HepG2 (cell line): Measurements from ENCODE around the gene GNAI2. TPM values are rescaled to one million over a fixed set of nuclear protein-coding genes. Genes with fewer than 3 reads are reported as not detected.

ENCODE experiments used
- ETV6 ChIP-seq: sonication (generic); formaldehyde crosslinking; conservative IDR thresholded peaks from 2 replicates; pipeline ENCODE4 v1.4.0; 2020; ENCODE audit warnings: missing genetic modification reagents
- GLI4 ChIP-seq: sonication (generic); formaldehyde crosslinking; IDR thresholded peaks from 2 replicates; pipeline ENCODE4 v1.5.1; 2020; ENCODE audit warnings: missing genetic modification reagents, mild to moderate bottlenecking, moderate library complexity, borderline replicate concordance
- HOXA3 ChIP-seq: sonication (generic); formaldehyde crosslinking; IDR thresholded peaks from 2 replicates; pipeline ENCODE4 v1.5.0; 2020; ENCODE audit warnings: missing genetic modification reagents
- KDM2A ChIP-seq: sonication (generic); formaldehyde crosslinking; IDR thresholded peaks from 2 replicates; pipeline ENCODE4 v1.4.0; 2020; ENCODE audit warnings: low read depth, missing genetic modification reagents, borderline replicate concordance
- MZF1 ChIP-seq: sonication (generic); formaldehyde crosslinking; IDR thresholded peaks from 2 replicates; pipeline ENCODE4 v1.8.1; 2023; ENCODE audit warnings: mild to moderate bottlenecking, missing genetic modification reagents, borderline replicate concordance
- PHF21A ChIP-seq: sonication (generic); formaldehyde crosslinking; IDR thresholded peaks from 2 replicates; pipeline ENCODE4 v1.5.0; 2020; ENCODE audit warnings: mild to moderate bottlenecking, missing genetic modification reagents
- SIX4 ChIP-seq: sonication (generic); formaldehyde crosslinking; IDR thresholded peaks from 2 replicates; pipeline ENCODE4 v1.4.0; 2020; ENCODE audit warnings: missing genetic modification reagents
- SUZ12 ChIP-seq: fragments of 150-350 bp; IDR thresholded peaks from 2 replicates; pipeline ENCODE4 v1.6.1; 2014; ENCODE audit warnings: low read depth, low read length
- ZNF20 ChIP-seq: sonication (generic); formaldehyde crosslinking; IDR thresholded peaks from 2 replicates; pipeline ENCODE4 v1.4.0; 2020; ENCODE audit warnings: mild to moderate bottlenecking, moderate library complexity, missing genetic modification reagents
- ZNF225 ChIP-seq: sonication (generic); formaldehyde crosslinking; IDR thresholded peaks from 2 replicates; pipeline ENCODE4 v1.4.0; 2020; ENCODE audit warnings: mild to moderate bottlenecking, missing genetic modification reagents
- ZNF510 ChIP-seq: sonication (generic); formaldehyde crosslinking; IDR thresholded peaks from 2 replicates; pipeline ENCODE4 v1.4.0; 2020; ENCODE audit warnings: low read depth, mild to moderate bottlenecking, missing genetic modification reagents
- ZNF607 ChIP-seq: sonication (generic); formaldehyde crosslinking; IDR thresholded peaks from 2 replicates; pipeline ENCODE4 v1.5.1; 2020; ENCODE audit warnings: missing genetic modification reagents, mild to moderate bottlenecking, borderline replicate concordance
- ZNF768 ChIP-seq: sonication (generic); formaldehyde crosslinking; IDR thresholded peaks from 2 replicates; pipeline ENCODE4 v1.4.0; 2020; ENCODE audit warnings: missing genetic modification reagents
- polyA plus RNA-seq, 8 experiments: library from polyadenylated mRNA; depleted of rRNA in 3 of 8; stranded (reverse) in 7 of 8; unstranded in 1 of 8; fragments of >200 nt; fragmentation: Illumina TruSeq in 4 of 8; extraction: Trizol in 4 of 8; gene quantifications; 2 replicates each; pipeline versions ENCODE4 v1.2.1 to v1.2.3, GENCODE V29; 2011 to 2016; ENCODE audit warnings: low read depth in 4 of 8, missing spikeins in 1 of 8, mixed read lengths in 1 of 8; ENCODE audit not compliant: insufficient read depth in 1 of 8
- total RNA-seq, 5 experiments: library from RNA; depleted of rRNA; stranded (reverse); fragments of >200 nt; fragmentation: Illumina TruSeq; extraction: Trizol; gene quantifications; 2 replicates each; pipeline ENCODE4 v1.2.3, GENCODE V29; 2016; ENCODE audit warnings: low read depth in 1 of 5
- TF ChIP-seq, protein P1 (sequence below): fragments of 450-650 bp; IDR thresholded peaks from 2 replicates; pipeline ENCODE4 v1.6.1; 2017; ENCODE audit warnings: mild to moderate bottlenecking
- TF ChIP-seq, protein P2 (sequence below): sonication (generic); formaldehyde crosslinking; IDR thresholded peaks from 2 replicates; pipeline ENCODE4 v1.4.0; 2020; ENCODE audit warnings: missing genetic modification reagents
- TF ChIP-seq, protein P3 (sequence below): sonication (generic); formaldehyde crosslinking; IDR thresholded peaks from 2 replicates; pipeline ENCODE4 v1.5.1; 2020; ENCODE audit warnings: mild to moderate bottlenecking, missing genetic modification reagents, moderate library complexity
- TF ChIP-seq, protein P4 (sequence below): IDR thresholded peaks from 2 replicates; pipeline ENCODE4 v1.6.1; 2016; ENCODE audit warnings: mild to moderate bottlenecking, missing biosample characterization, missing genetic modification reagents
- TF ChIP-seq, protein P5 (sequence below): sonication (generic); formaldehyde crosslinking; IDR thresholded peaks from 2 replicates; pipeline ENCODE4 v1.4.0; 2020; ENCODE audit warnings: missing genetic modification reagents, borderline replicate concordance
- TF ChIP-seq, protein P6 (sequence below): IDR thresholded peaks from 2 replicates; pipeline ENCODE4 v1.6.1; 2016

GNAI2 gene
- total and polyA plus RNA-seq, 2 of the 13 experiments (the other 11 are each of a cell fraction or from before 2014, with no cell fraction given) = 51.1 to 66.2 TPM

DNA sequence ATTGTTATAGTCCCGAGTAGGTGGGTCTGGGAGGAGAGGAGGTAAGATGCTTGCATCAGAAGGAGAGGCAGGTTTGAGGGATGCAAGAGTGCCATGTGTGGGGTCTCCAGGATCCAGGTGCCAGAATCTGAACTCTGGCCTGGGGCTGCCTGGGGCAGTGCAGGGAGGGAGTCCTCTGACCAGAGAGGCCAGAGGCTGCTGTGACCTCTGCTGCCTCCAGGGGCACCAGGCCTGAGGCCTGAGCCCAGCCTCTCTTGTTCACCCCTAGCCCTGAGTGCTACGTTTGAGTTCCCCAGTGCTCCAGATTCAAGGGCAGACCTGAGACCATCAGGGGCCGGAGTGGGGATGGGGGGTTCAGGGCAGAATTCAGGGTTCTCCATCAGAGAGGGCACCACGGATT is 23.5 kb upstream of the GNAI2 start (continued):
- TF ChIP-seq, protein P1, sequence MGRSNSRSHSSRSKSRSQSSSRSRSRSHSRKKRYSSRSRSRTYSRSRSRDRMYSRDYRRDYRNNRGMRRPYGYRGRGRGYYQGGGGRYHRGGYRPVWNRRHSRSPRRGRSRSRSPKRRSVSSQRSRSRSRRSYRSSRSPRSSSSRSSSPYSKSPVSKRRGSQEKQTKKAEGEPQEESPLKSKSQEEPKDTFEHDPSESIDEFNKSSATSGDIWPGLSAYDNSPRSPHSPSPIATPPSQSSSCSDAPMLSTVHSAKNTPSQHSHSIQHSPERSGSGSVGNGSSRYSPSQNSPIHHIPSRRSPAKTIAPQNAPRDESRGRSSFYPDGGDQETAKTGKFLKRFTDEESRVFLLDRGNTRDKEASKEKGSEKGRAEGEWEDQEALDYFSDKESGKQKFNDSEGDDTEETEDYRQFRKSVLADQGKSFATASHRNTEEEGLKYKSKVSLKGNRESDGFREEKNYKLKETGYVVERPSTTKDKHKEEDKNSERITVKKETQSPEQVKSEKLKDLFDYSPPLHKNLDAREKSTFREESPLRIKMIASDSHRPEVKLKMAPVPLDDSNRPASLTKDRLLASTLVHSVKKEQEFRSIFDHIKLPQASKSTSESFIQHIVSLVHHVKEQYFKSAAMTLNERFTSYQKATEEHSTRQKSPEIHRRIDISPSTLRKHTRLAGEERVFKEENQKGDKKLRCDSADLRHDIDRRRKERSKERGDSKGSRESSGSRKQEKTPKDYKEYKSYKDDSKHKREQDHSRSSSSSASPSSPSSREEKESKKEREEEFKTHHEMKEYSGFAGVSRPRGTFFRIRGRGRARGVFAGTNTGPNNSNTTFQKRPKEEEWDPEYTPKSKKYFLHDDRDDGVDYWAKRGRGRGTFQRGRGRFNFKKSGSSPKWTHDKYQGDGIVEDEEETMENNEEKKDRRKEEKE = no peak
- TF ChIP-seq, protein P2, sequence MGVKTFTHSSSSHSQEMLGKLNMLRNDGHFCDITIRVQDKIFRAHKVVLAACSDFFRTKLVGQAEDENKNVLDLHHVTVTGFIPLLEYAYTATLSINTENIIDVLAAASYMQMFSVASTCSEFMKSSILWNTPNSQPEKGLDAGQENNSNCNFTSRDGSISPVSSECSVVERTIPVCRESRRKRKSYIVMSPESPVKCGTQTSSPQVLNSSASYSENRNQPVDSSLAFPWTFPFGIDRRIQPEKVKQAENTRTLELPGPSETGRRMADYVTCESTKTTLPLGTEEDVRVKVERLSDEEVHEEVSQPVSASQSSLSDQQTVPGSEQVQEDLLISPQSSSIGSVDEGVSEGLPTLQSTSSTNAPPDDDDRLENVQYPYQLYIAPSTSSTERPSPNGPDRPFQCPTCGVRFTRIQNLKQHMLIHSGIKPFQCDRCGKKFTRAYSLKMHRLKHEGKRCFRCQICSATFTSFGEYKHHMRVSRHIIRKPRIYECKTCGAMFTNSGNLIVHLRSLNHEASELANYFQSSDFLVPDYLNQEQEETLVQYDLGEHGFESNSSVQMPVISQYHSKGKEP (CRISPR knock-in tag) = no peak
- TF ChIP-seq, protein P3, sequence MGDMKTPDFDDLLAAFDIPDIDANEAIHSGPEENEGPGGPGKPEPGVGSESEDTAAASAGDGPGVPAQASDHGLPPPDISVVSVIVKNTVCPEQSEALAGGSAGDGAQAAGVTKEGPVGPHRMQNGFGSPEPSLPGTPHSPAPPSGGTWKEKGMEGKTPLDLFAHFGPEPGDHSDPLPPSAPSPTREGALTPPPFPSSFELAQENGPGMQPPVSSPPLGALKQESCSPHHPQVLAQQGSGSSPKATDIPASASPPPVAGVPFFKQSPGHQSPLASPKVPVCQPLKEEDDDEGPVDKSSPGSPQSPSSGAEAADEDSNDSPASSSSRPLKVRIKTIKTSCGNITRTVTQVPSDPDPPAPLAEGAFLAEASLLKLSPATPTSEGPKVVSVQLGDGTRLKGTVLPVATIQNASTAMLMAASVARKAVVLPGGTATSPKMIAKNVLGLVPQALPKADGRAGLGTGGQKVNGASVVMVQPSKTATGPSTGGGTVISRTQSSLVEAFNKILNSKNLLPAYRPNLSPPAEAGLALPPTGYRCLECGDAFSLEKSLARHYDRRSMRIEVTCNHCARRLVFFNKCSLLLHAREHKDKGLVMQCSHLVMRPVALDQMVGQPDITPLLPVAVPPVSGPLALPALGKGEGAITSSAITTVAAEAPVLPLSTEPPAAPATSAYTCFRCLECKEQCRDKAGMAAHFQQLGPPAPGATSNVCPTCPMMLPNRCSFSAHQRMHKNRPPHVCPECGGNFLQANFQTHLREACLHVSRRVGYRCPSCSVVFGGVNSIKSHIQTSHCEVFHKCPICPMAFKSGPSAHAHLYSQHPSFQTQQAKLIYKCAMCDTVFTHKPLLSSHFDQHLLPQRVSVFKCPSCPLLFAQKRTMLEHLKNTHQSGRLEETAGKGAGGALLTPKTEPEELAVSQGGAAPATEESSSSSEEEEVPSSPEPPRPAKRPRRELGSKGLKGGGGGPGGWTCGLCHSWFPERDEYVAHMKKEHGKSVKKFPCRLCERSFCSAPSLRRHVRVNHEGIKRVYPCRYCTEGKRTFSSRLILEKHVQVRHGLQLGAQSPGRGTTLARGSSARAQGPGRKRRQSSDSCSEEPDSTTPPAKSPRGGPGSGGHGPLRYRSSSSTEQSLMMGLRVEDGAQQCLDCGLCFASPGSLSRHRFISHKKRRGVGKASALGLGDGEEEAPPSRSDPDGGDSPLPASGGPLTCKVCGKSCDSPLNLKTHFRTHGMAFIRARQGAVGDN (CRISPR knock-in tag) = peak; percentile 69
- TF ChIP-seq ZNF225 (no peak), HOXA3 (0 out of 2 replicates have a peak, but pooled peaks have one; percentile 8), PHF21A (CRISPR knock-in tag) (no peak), ETV6 (CRISPR knock-in tag) (no peak), ZNF768 (CRISPR knock-in tag) (peak; percentile 49; the same call in 1 of the 2 replicates), SUZ12 (no peak), MZF1 (CRISPR knock-in tag) (no peak), SIX4 (no peak), ZNF607 (CRISPR knock-in tag) (no peak), GLI4 (CRISPR knock-in tag) (no peak), ZNF510 (CRISPR knock-in tag) (no peak), KDM2A (CRISPR knock-in tag) (no peak), ZNF20 (CRISPR knock-in tag) (no peak)
- TF ChIP-seq, protein P4, sequence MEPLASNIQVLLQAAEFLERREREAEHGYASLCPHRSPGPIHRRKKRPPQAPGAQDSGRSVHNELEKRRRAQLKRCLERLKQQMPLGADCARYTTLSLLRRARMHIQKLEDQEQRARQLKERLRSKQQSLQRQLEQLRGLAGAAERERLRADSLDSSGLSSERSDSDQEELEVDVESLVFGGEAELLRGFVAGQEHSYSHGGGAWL (CRISPR knock-in tag) = no peak
- TF ChIP-seq, protein P5, sequence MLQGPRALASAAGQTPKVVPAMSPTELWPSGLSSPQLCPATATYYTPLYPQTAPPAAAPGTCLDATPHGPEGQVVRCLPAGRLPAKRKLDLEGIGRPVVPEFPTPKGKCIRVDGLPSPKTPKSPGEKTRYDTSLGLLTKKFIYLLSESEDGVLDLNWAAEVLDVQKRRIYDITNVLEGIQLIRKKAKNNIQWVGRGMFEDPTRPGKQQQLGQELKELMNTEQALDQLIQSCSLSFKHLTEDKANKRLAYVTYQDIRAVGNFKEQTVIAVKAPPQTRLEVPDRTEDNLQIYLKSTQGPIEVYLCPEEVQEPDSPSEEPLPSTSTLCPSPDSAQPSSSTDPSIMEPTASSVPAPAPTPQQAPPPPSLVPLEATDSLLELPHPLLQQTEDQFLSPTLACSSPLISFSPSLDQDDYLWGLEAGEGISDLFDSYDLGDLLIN (CRISPR knock-in tag) = no peak
- TF ChIP-seq, protein P6, sequence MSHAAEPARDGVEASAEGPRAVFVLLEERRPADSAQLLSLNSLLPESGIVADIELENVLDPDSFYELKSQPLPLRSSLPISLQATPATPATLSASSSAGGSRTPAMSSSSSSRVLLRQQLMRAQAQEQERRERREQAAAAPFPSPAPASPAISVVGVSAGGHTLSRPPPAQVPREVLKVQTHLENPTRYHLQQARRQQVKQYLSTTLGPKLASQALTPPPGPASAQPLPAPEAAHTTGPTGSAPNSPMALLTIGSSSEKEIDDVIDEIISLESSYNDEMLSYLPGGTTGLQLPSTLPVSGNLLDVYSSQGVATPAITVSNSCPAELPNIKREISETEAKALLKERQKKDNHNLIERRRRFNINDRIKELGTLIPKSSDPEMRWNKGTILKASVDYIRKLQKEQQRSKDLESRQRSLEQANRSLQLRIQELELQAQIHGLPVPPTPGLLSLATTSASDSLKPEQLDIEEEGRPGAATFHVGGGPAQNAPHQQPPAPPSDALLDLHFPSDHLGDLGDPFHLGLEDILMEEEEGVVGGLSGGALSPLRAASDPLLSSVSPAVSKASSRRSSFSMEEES (CRISPR knock-in tag) = no peak
